HEK293T (cell line): Measurements from ENCODE around the gene TSPYL2.

Experiments
- ARNT ChIP-seq: fragments of 450-650 bp; IDR thresholded peaks from 2 replicates; pipeline ENCODE4 v1.6.1; 2017; ENCODE audit warnings: mild to moderate bottlenecking
- BHLHE40 ChIP-seq: fragments of 450-650 bp; IDR thresholded peaks from 2 replicates; pipeline ENCODE4 v1.6.1; 2016; ENCODE audit warnings: mild to moderate bottlenecking, moderate library complexity, borderline replicate concordance
- ELF4 ChIP-seq: fragments of 450-650 bp; IDR thresholded peaks from 2 replicates; pipeline ENCODE4 v1.6.1; 2017; ENCODE audit warnings: antibody characterized with exemption
- FOXA1 ChIP-seq: fragments of 450-650 bp; IDR thresholded peaks from 2 replicates; pipeline ENCODE4 v1.6.1; 2016; ENCODE audit warnings: mild to moderate bottlenecking
- FOXM1 ChIP-seq: fragments of 450-650 bp; IDR thresholded peaks from 2 replicates; pipeline ENCODE4 v1.6.1; 2017; ENCODE audit warnings: mild to moderate bottlenecking, borderline replicate concordance
- HDGF ChIP-seq: fragments of 450-650 bp; IDR thresholded peaks from 2 replicates; pipeline ENCODE4 v1.6.1; 2017; ENCODE audit warnings: antibody characterized with exemption, borderline replicate concordance
- L3MBTL2 ChIP-seq: fragments of 450-650 bp; conservative IDR thresholded peaks from 2 replicates; pipeline ENCODE4 v1.6.1; 2016; ENCODE audit warnings: mild to moderate bottlenecking
- NFRKB ChIP-seq: fragments of 450-650 bp; IDR thresholded peaks from 2 replicates; pipeline ENCODE4 v1.6.1; 2016; ENCODE audit warnings: mild to moderate bottlenecking, moderate library complexity
- SP1 ChIP-seq: fragments of 450-650 bp; IDR thresholded peaks from 2 replicates; pipeline ENCODE4 v1.6.1; 2017
- SUZ12 ChIP-seq: fragments of 450-650 bp; IDR thresholded peaks from 2 replicates; pipeline ENCODE4 v1.6.1; 2016; ENCODE audit warnings: mild to moderate bottlenecking
- TARDBP ChIP-seq: fragments of 450-650 bp; IDR thresholded peaks from 2 replicates; pipeline ENCODE4 v1.6.1; 2016

GRCh38 chrX:53091354-53091753 lies 9.2 kb downstream of the TSPYL2 start:
- no peak for TF ChIP-seq SUZ12
- no peak for TF ChIP-seq HDGF
- no peak for TF ChIP-seq TARDBP
- no peak for TF ChIP-seq ARNT
- no peak for TF ChIP-seq ELF4
- TF ChIP-seq NFRKB = no peak
- TF ChIP-seq SP1 = no peak
- TF ChIP-seq FOXM1 = no peak
- no peak for TF ChIP-seq FOXA1
- TF ChIP-seq BHLHE40 = no peak
- TF ChIP-seq L3MBTL2 = no peak
